K562 (cell line): ENCODE data around the gene NKAIN4. TPM values are rescaled to one million over a fixed set of nuclear protein-coding genes. Genes with fewer than 3 reads are reported as not detected.

Experiments used
- CXXC5 ChIP-seq: fragments of 250-450 bp; sonication (Bioruptor Pico); IDR thresholded peaks from 2 replicates; pipeline ENCODE4 v1.8.0; 2022; ENCODE audit warnings: inconsistent platforms, mild to moderate bottlenecking, moderate library complexity
- NCOA4 ChIP-seq: fragments of 450-650 bp; IDR thresholded peaks from 2 replicates; pipeline ENCODE4 v1.6.1; 2018; ENCODE audit warnings: mild to moderate bottlenecking; ENCODE audit not compliant: partially characterized antibody
- RAD51 ChIP-seq: fragments of 450-650 bp; IDR thresholded peaks from 2 replicates; pipeline ENCODE4 v1.7.1; 2016; ENCODE audit warnings: low read depth, mild to moderate bottlenecking, borderline replicate concordance
- U2AF1 ChIP-seq: fragments of 200-400 bp; formaldehyde crosslinking; optimal IDR thresholded peaks from 2 replicates; pipeline ENCODE3; 2017; ENCODE audit warnings: mild to moderate bottlenecking, low read depth, low read length, moderate library complexity
- USF1 ChIP-seq: sonication (generic); formaldehyde crosslinking; IDR thresholded peaks from 2 replicates; pipeline ENCODE4 v1.9.0; 2022; ENCODE audit warnings: mild to moderate bottlenecking, missing genetic modification reagents
- USF2 ChIP-seq: sonication (generic); formaldehyde crosslinking; IDR thresholded peaks from 2 replicates; pipeline ENCODE4 v1.5.0; 2020; ENCODE audit warnings: missing genetic modification reagents
- XRCC3 ChIP-seq: fragments of 450-650 bp; IDR thresholded peaks from 2 replicates; pipeline ENCODE4 v1.6.1; 2017; ENCODE audit warnings: mild to moderate bottlenecking, moderate library complexity
- ZNF134 ChIP-seq: fragments of 250-450 bp; sonication (Bioruptor Pico); conservative IDR thresholded peaks from 2 replicates; pipeline ENCODE4 v1.4.0; 2020
- ZNF398 ChIP-seq: fragments of 250-450 bp; sonication (Bioruptor Pico); IDR thresholded peaks from 2 replicates; pipeline ENCODE4 v1.8.0; 2021; ENCODE audit warnings: moderate library complexity, mild to moderate bottlenecking, inconsistent platforms
- ZNF780A ChIP-seq: fragments of 250-450 bp; sonication (Bioruptor Pico); IDR thresholded peaks from 2 replicates; pipeline ENCODE4 v1.5.0; 2021; ENCODE audit warnings: mild to moderate bottlenecking
- polyA plus RNA-seq, 8 experiments: library from polyadenylated mRNA; depleted of rRNA in 4 of 8; stranded (reverse) in 5 of 8; unstranded in 3 of 8; fragments of >200 nt; fragmentation: Nextera tagmentation in 2 of 8; fragmentation: Illumina TruSeq in 1 of 8; extraction: Ambion mirVana in 2 of 8; extraction: Trizol in 1 of 8; gene quantifications; 2 replicates each; pipeline versions ENCODE4 v1.2.1 to v1.2.3, GENCODE V29; 2011 to 2014; ENCODE audit warnings: inconsistent platforms in 1 of 8, missing spikeins in 1 of 8
- total RNA-seq, 7 experiments: library from RNA; depleted of rRNA in 6 of 7; stranded (reverse); fragments of >200 nt in 6 of 7; fragmentation: Illumina TruSeq in 2 of 7; extraction: Trizol in 2 of 7; gene quantifications; 2 replicates each; pipeline versions ENCODE4 v1.2.1 to v1.2.3, GENCODE V29; 2011 to 2021; ENCODE audit warnings: low replicate concordance in 1 of 7

Gene NKAIN4
- total and polyA plus RNA-seq, 9 of the 15 experiments (the other 6 are each of a cell fraction or from before 2014, with no cell fraction given), result not detected

GRCh38 chr20:63235399-63235983 lies 18.8 kb downstream of the NKAIN4 start, which contains the start of gene BIRC7 (continued):
- TF ChIP-seq USF2 (CRISPR knock-in tag), result peak; percentile 51
- TF ChIP-seq RAD51, result peak; percentile 36; the same call in 1 of the 2 replicates
- no peak for TF ChIP-seq U2AF1
- TF ChIP-seq ZNF780A (CRISPR knock-in tag), result no peak
- peak; percentile 57 for TF ChIP-seq USF1 (CRISPR knock-in tag)
- TF ChIP-seq NCOA4, result no peak
- TF ChIP-seq ZNF398 (CRISPR knock-in tag), result no peak
- no peak for TF ChIP-seq XRCC3
- 0 out of 2 replicates have a peak, but pooled peaks have one; percentile 7 for TF ChIP-seq CXXC5 (CRISPR knock-in tag)
- TF ChIP-seq ZNF134 (CRISPR knock-in tag), result no peak
